OCI-LY3 (cell line): ENCODE data around the gene CHST15.
"Not testable (repeated sequence)": the region's sequence is repeated elsewhere in the genome, so short reads cannot be mapped to it uniquely, and the experiment has no call there.

ENCODE experiments used
- H2AFZ ChIP-seq: fragments of 200-600, 300-600 bp; shearing (Covaris generic); 2 replicates; pipeline ENCODE4 v1.6.0; 2014; ENCODE audit warnings: antibody characterized with exemption, low read depth, low read length
- H3K27ac ChIP-seq: fragments of 200-600, 300-600 bp; sonication (generic); 2 replicates; pipeline ENCODE4 v1.5.1; 2014; ENCODE audit warnings: mild to moderate bottlenecking, low read length, moderate library complexity, mixed read lengths
- H3K27me3 ChIP-seq: fragments of 200-600, 300-600 bp; sonication (generic); 2 replicates; pipeline ENCODE4 v1.6.1; 2014; ENCODE audit warnings: low read depth, low read length, mixed read lengths
- H3K36me3 ChIP-seq: fragments of 200-600, 300-600 bp; sonication (generic); replicated peaks from 2 replicates; pipeline ENCODE3; 2014; ENCODE audit warnings: low read depth, low read length, mixed read lengths
- H3K4me1 ChIP-seq: fragments of 300-600, 200-600 bp; sonication (generic); 2 replicates; pipeline ENCODE4 v1.6.1; 2014; ENCODE audit warnings: low read length, mixed read lengths
- H3K4me2 ChIP-seq: fragments of 200-600, 300-600 bp; sonication (generic); 2 replicates; pipeline ENCODE4 v1.6.1; 2014; ENCODE audit warnings: low read length, mixed read lengths
- H3K4me3 ChIP-seq: fragments of 300-600, 200-600 bp; sonication (generic); 2 replicates; pipeline ENCODE4 v1.5.1; 2014; ENCODE audit warnings: antibody characterized with exemption, mild to moderate bottlenecking, low read length, moderate library complexity
- H3K79me2 ChIP-seq: fragments of 300-600, 200-600 bp; shearing (Covaris generic); 2 replicates; pipeline ENCODE4 v1.6.1; 2014; ENCODE audit warnings: mild to moderate bottlenecking, low read length, mixed read lengths
- H3K9ac ChIP-seq: fragments of 300-600, 200-600 bp; shearing (Covaris generic); 2 replicates; pipeline ENCODE4 v1.6.0; 2014; ENCODE audit warnings: mild to moderate bottlenecking, low read length, moderate library complexity
- H3K9me3 ChIP-seq: fragments of 200-600, 300-600 bp; shearing (Covaris generic); 2 replicates; pipeline ENCODE4 v1.6.1; 2014; ENCODE audit warnings: low read length, mixed read lengths; ENCODE audit not compliant: insufficient read depth
- H4K20me1 ChIP-seq: fragments of 200-600, 300-600 bp; sonication (generic); 2 replicates; pipeline ENCODE4 v1.6.1; 2016; ENCODE audit warnings: low read length, mixed read lengths; ENCODE audit not compliant: insufficient read depth
- CTCF ChIP-seq: fragments of 200-600, 300-600 bp; sonication (generic); IDR thresholded peaks from 2 replicates; pipeline ENCODE4 v1.5.1; 2014; ENCODE audit warnings: antibody characterized with exemption, low read length, low read depth
- EZH2phosphoT487 ChIP-seq: fragments of 200-600 bp; shearing (Covaris generic); IDR thresholded peaks from 2 replicates; pipeline ENCODE4 v1.6.1; 2018; ENCODE audit warnings: antibody characterized with exemption, mixed run types, low read depth

CHST15 gene

GRCh38 chr10:124105045-124105444 is 11.6 kb upstream of the CHST15 start:
- Histone ChIP-seq H3K9me3 (peaks cover 9% of the 10 kb centered on the region), H3K27ac (no peak overlapping the region), H3K36me3 (peaks cover 8% of the 10 kb centered on the region), H2AFZ (no peak overlapping the region), H3K4me1 (peaks cover 33% of the 10 kb centered on the region), H3K27me3 (peaks cover 56% of the 10 kb centered on the region), H3K79me2 (no peaks in the 10 kb centered on the region), H4K20me1 (no peaks in the 10 kb centered on the region), H3K4me2 (no peak overlapping the region), H3K9ac (no peak overlapping the region), H3K4me3 (no peak overlapping the region)
- TF ChIP-seq EZH2phosphoT487: no peak
- no peak for TF ChIP-seq CTCF

- no peak overlapping the region for H3K4me2 ChIP-seq
Observed at GRCh38 chr10:124104011-124104627, 10.7 kb upstream of the CHST15 start.

GRCh38 chr10:124101351-124101750 is 8.0 kb upstream of the CHST15 start:
- peaks cover 50% of the 10 kb centered on the region for H3K27me3 ChIP-seq
- H3K9ac ChIP-seq: no peak overlapping the region
- no peak overlapping the region for H2AFZ ChIP-seq
- H4K20me1 ChIP-seq: no peaks in the 10 kb centered on the region; the same call in 1 of the 2 replicates
- H3K36me3 ChIP-seq: peaks cover 8% of the 10 kb centered on the region
- peaks cover 34% of the 10 kb centered on the region for H3K4me1 ChIP-seq
- no peak overlapping the region for H3K4me3 ChIP-seq
- no peaks in the 10 kb centered on the region for H3K79me2 ChIP-seq
- peaks cover 11% of the 10 kb centered on the region for H3K9me3 ChIP-seq
- H3K27ac ChIP-seq: no peak overlapping the region
- no peak for TF ChIP-seq EZH2phosphoT487
- TF ChIP-seq CTCF: no peak
- no peak overlapping the region for H3K4me2 ChIP-seq

More at GRCh38 chr10:124104011-124104627, 10.7 kb upstream of the CHST15 start:
- Histone ChIP-seq H3K4me3 (no peak overlapping the region), H3K36me3 (peaks cover 8% of the 10 kb centered on the region), H3K9me3 (peaks cover 11% of the 10 kb centered on the region), H3K27me3 (peaks cover 48% of the 10 kb centered on the region), H3K9ac (no peak overlapping the region), H3K79me2 (no peaks in the 10 kb centered on the region), H3K27ac (no peak overlapping the region), H3K4me1 (peaks cover 42% of the 10 kb centered on the region), H4K20me1 (no peaks in the 10 kb centered on the region; the same call in 1 of the 2 replicates), H2AFZ (no peak overlapping the region)
- no peak for TF ChIP-seq CTCF
- TF ChIP-seq EZH2phosphoT487: no peak

GRCh38 chr10:124100651-124101050 is 7.3 kb upstream of the CHST15 start:
- peaks cover 11% of the 10 kb centered on the region for H3K9me3 ChIP-seq
- H3K9ac ChIP-seq, H3K4me3 ChIP-seq, H3K4me2 ChIP-seq, H3K79me2 ChIP-seq, H3K27ac ChIP-seq, H4K20me1 ChIP-seq, H3K36me3 ChIP-seq, H2AFZ ChIP-seq: not testable (repeated sequence)
- peaks cover 27% of the 10 kb centered on the region for H3K4me1 ChIP-seq
- H3K27me3 ChIP-seq: peaks cover 48% of the 10 kb centered on the region
